Measurements from ENCODE around the gene BCL3. TPM values are rescaled to one million over a fixed set of nuclear protein-coding genes. Genes with fewer than 3 reads are reported as not detected.

BCL3 gene
- total RNA-seq, 1 donor from 2014 or later, result 19.1 TPM

DNA sequence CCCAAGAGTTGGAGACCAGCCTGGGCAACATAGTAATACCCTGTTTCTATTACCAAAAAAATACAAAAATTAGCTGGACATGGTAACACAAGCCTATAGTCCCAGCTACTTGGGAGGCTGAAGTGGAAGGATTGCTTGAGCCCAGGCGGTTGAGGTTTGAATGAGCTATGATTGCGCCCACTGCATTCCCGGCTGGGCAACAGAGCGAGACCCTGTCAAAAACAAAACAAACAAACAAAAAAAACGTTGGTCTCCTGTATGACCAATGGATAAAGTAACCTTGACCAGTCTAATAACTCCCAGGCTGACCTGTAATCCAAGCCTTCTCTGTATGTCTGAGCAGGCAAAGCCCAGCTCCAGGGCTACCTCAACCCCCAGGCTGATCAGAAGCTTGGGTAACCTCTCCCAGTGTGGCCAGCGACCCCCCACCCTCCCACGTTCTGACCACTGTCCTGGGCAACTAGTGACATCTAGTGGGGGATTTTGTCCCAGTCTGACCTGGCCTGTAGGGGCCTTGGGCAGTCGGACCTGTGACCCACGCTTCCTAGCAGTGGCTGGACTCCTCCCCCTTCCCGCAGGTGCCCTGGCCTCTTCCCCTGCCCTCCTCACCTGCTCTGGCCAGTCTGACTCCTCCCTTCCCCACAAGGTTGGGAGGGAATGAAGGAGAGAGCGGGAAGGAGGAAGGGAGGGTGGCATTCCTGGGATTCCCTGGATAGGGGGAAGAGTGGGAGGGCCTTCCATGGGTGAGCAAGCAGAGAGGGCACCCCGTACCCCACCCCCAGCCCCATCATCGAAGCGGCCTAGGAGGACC lies 59.3 kb downstream of the BCL3 start:
- peak; percentile 37 for TF ChIP-seq CTCF (IDR thresholded peaks at IDR 0.05; ENCODE audit: insufficient read depth, low read length, poor library complexity, severe bottlenecking)
- Histone ChIP-seq H3K27me3 (ENCODE audit: control insufficient read depth, insufficient read depth, low read length) (no peaks in the 10 kb centered on the region), H3K4me3 (ENCODE audit: low read depth, low read length) (no peak overlapping the region), H3K36me3 (ENCODE audit: control insufficient read depth, insufficient read depth, low read length) (no peaks in the 10 kb centered on the region)
- peak; percentile 43 for DNase-seq (ENCODE audit: low read depth)

DNA sequence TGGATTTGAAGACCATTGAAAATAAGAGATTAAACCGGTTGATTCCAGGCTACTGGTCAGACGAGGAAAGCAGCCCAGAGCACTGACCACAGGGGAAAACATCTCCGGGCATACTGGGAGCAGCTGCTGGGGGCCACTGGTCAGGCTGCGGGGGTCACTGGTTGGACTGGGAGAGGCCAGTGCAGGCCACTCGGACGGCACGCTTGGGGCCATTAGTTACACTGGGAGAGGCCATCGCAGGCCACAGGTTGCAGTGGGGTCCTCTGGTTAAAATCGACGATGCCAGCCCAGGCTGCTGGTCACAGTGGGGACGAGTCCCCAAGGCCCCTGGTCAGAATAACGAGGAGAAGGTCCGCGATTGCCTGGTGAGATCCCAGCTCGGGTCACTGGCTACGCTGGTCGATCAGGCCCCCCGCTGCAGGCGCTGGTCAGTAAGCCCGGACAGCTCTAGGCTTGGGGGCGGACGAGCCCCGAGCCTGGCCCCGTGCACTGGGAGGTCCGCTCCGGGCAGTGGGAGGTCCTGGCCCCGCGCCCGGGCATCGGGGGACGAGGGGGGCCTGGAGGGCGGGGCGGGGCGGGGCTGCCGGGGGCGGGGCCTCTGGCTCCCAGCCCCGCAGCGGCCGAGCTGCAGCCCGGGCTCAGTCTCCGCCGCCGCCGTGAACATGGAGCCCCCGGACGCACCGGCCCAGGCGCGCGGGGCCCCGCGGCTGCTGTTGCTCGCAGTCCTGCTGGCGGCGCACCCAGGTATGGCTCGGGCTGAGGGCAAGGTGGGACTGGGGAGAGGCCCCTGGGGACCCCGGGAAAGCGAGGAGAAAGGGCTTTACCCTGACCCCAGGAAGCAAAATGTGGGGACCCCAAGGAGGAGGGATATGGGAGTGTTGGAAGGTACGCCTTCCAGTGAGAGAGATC lies 60.2 kb downstream of the BCL3 start, which contains the start of gene BCAM:
TSS of gene BCAM (plus strand) at position 641 of the 909 bp plus-strand sequence. CDS start at position 663, 22 bp downstream.
- H3K36me3 ChIP-seq (ENCODE audit: control insufficient read depth, insufficient read depth, low read length), result no peaks in the 10 kb centered on the region
- DNase-seq (ENCODE audit: low read depth), result no peak

More for the DNA sequence above, 60.2 kb downstream of the BCL3 start, which contains the start of gene BCAM:
- H3K4me3 ChIP-seq (ENCODE audit: low read depth, low read length), result peak within 1 kb of the TSS; percentile 68
- H3K27me3 ChIP-seq (ENCODE audit: control insufficient read depth, insufficient read depth, low read length), result no peaks in the 10 kb centered on the region
- TF ChIP-seq CTCF (IDR thresholded peaks at IDR 0.05; ENCODE audit: insufficient read depth, low read length, poor library complexity, severe bottlenecking), result no peak

Other genes starting within 250 kb of the BCL3 start
- gene ZNF180, start 248.2 kb upstream of the BCL3 start, total RNA-seq, result 6.0 and 16.6 TPM in 2 replicates
- gene CEACAM20, start 219.0 kb upstream of the BCL3 start, total RNA-seq, result not detected in 2 replicates
- 0.13 TPM in 1 of 2 replicates, not detected in the other for gene IGSF23, start 135.1 kb upstream of the BCL3 start, total RNA-seq
- gene PVR, start 104.8 kb upstream of the BCL3 start, total RNA-seq, result 176 and 210 TPM in 2 replicates
- 6.4 and 10.5 TPM in 2 replicates for gene CEACAM19, start 77.2 kb upstream of the BCL3 start, total RNA-seq
- gene CEACAM16, start 49.6 kb upstream of the BCL3 start, total RNA-seq, result not detected in 2 replicates
- gene CBLC, start 29.2 kb downstream of the BCL3 start, total RNA-seq, result 8.8 and 9.9 TPM in 2 replicates
- 27.6 and 29.6 TPM in 2 replicates for gene BCAM, start 60.4 kb downstream of the BCL3 start, total RNA-seq
- gene NECTIN2, start 97.6 kb downstream of the BCL3 start, total RNA-seq, result 240 and 243 TPM in 2 replicates
- gene TOMM40, start 142.5 kb downstream of the BCL3 start, total RNA-seq, result 65.3 and 73.7 TPM in 2 replicates
- gene APOE, start 157.1 kb downstream of the BCL3 start, total RNA-seq, result 89.0 and 98.1 TPM in 2 replicates
- 1.9 and 3.5 TPM in 2 replicates for gene APOC1, start 165.9 kb downstream of the BCL3 start, total RNA-seq
- gene APOC4, start 193.5 kb downstream of the BCL3 start, total RNA-seq, result not detected in 2 replicates
- gene APOC2, start 197.3 kb downstream of the BCL3 start, total RNA-seq, result not detected in 2 replicates
- 58.0 and 74.8 TPM in 2 replicates for gene CLPTM1, start 206.7 kb downstream of the BCL3 start, total RNA-seq